ENCODE measurements around the gene TRPM4. TPM values are rescaled to one million over a fixed set of nuclear protein-coding genes. Genes with fewer than 3 reads are reported as not detected.

The TRPM4 gene
- total and polyA plus RNA-seq, 8 donors = 11.8 to 47.1 (median 18.7) TPM

- H3K4me3 ChIP-seq = no peak overlapping the region
- H3K9me3 ChIP-seq = no peaks in the 10 kb centered on the region
- WGBS, 2 donors = 78 to 84% methylated on average over 9 of the region's 9 CpGs
- H3K4me1 ChIP-seq = no peaks in the 10 kb centered on the region
- intact Hi-C loops (cut with DNase I) = no loop called here
- DNase-seq (no peak), ATAC-seq (no peak), FAIRE-seq (no peak)
- no peaks in the 10 kb centered on the region for H3K36me3 ChIP-seq
- H3K27me3 ChIP-seq = no peaks in the 10 kb centered on the region
- H3K27ac ChIP-seq = no peak overlapping the region
- TF ChIP-seq CTCF (IDR thresholded peaks at IDR 0.05) = no peak
These were observed 74.2 kb downstream of the TRPM4 start for GRCh38 chr19:49231804-49232203.

- Histone ChIP-seq H3K9me3 (no peaks in the 10 kb centered on the region), H3K27me3 (no peaks in the 10 kb centered on the region), H3K27ac (no peak overlapping the region), H3K4me1 (no peaks in the 10 kb centered on the region), H3K36me3 (no peaks in the 10 kb centered on the region), H3K4me3 (no peak overlapping the region)
- ATAC-seq (no peak), FAIRE-seq (no peak), DNase-seq (no peak)
- intact Hi-C loops (cut with DNase I) = no loop called here
- TF ChIP-seq CTCF (IDR thresholded peaks at IDR 0.05) = no peak
- WGBS, 2 donors = 77 to 85% methylated on average over 1 of the region's 1 CpG
These were observed 75.6 kb downstream of the TRPM4 start for GRCh38 chr19:49233163-49233562.

- ATAC-seq (no peak), FAIRE-seq (no peak), DNase-seq (no peak)
- TF ChIP-seq CTCF (IDR thresholded peaks at IDR 0.05) = no peak
- Histone ChIP-seq H3K4me1 (no peaks in the 10 kb centered on the region), H3K36me3 (no peaks in the 10 kb centered on the region), H3K27ac (no peak overlapping the region), H3K4me3 (no peak overlapping the region), H3K27me3 (no peaks in the 10 kb centered on the region), H3K9me3 (no peaks in the 10 kb centered on the region)
- 87 to 88% methylated on average over 7 of the region's 7 CpGs for WGBS, 2 donors
- intact Hi-C loops (cut with DNase I) = no loop called here
These were observed 84.2 kb downstream of the TRPM4 start for GRCh38 chr19:49241769-49242168.

GRCh38 chr19:49243129-49243528, 85.5 kb downstream of the TRPM4 start:
- no peaks in the 10 kb centered on the region for H3K27me3 ChIP-seq
- ATAC-seq (no peak), FAIRE-seq (no peak), DNase-seq (no peak)
- TF ChIP-seq CTCF (IDR thresholded peaks at IDR 0.05) = no peak
- no peaks in the 10 kb centered on the region for H3K9me3 ChIP-seq
- no peaks in the 10 kb centered on the region for H3K4me1 ChIP-seq
- H3K4me3 ChIP-seq = no peak overlapping the region
- intact Hi-C loops (cut with DNase I) = no loop called here
- H3K36me3 ChIP-seq = no peaks in the 10 kb centered on the region
- H3K27ac ChIP-seq = no peak overlapping the region
- WGBS, 2 donors = 35 to 44% methylated on average over 6 of the region's 6 CpGs

GRCh38 chr19:49243726-49244125, 86.1 kb downstream of the TRPM4 start:
- ATAC-seq = no peak

More at GRCh38 chr19:49243726-49244125, 86.1 kb downstream of the TRPM4 start:
- Histone ChIP-seq H3K27ac (no peak overlapping the region), H3K27me3 (no peaks in the 10 kb centered on the region), H3K36me3 (no peaks in the 10 kb centered on the region), H3K9me3 (no peaks in the 10 kb centered on the region), H3K4me3 (no peak overlapping the region), H3K4me1 (no peaks in the 10 kb centered on the region)
- intact Hi-C loops (cut with DNase I) = no loop called here
- FAIRE-seq (no peak), DNase-seq (no peak)
- 61 to 75% methylated on average over 11 of the region's 11 CpGs for WGBS, 2 donors
- TF ChIP-seq CTCF (IDR thresholded peaks at IDR 0.05) = no peak

Measured in pancreas (tissue), 10 donors.